ENCODE results near the gene CACNA2D4.

CACNA2D4 gene

DNA sequence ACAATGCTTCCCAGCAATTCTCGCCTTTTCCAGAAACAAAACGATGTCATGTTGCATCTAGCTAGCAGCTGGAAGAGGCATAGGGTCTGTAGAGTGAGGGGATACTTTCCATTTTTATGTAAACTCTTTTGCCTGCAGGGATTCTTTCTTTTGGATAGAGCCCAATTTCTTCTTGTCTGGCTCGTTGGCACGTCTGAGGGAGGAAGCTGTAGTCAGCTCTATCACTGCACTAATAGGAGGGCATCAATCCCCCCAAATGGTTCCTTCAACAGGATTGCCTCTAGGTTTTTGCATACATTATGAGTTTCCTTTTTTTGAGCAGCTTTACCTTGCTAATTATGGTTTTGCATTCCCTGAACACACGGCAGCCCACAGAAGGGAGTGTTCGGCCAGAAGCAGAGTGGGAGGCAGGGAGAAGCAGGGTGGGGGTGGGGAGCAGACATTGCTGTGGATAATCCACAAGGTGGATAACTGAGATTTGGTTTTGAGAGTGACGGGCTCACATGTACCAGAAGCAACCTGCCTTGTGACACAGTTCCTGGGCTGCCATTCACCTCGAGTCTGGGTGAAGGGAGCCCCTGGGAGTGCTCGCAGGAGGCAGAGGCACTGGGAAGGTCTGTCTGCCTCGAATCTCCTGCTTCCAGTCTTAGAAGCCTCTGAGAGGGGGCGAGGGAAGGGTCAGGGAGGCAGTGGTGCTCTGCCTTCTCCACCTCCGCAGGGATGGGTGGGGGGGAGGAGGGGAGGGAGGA lies 73.6 kb downstream of the CACNA2D4 start:
- DNase-seq (ENCODE audit: low read depth), result no peak

DNA sequence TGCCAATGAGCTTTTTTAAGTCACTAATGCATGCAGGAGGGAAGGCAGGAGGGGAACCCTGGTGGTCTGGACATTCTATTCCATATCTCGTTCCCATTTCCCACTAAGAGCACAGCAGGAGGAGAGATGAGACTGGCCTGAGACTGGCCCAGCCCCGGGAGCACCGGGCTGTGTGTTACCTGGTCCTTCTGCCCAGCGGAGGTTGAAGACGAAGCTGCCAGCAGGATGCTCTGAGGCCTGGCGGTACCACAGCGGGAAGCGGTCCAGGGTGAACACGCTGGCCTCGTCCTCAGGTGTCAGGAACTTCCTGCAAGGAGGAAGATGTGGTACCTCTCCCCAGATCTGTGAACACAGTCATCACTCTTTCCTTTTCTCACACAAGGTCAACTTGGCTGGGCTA lies 74.2 kb downstream of the CACNA2D4 start:
- no peak for DNase-seq (ENCODE audit: low read depth)

DNA sequence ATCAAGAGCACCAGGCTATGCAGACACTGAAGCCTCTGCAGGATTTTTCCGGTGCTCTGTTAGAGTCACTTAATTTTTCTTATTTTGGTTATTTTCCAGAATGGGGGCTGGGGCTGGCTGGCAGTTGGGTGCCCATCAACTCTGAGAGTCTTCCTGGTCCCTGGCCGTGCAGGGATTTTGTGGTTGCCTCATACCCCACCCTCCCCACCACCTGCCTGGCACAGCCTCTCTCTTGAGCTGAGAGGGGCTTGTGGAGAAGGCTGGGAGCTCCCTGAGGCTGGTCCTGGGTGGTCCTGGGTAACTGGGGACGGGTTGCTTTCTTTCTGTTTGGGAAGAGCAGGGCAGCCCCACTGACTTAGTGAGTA lies 74.8 kb downstream of the CACNA2D4 start:
- DNase-seq (ENCODE audit: low read depth), result no peak

DNA sequence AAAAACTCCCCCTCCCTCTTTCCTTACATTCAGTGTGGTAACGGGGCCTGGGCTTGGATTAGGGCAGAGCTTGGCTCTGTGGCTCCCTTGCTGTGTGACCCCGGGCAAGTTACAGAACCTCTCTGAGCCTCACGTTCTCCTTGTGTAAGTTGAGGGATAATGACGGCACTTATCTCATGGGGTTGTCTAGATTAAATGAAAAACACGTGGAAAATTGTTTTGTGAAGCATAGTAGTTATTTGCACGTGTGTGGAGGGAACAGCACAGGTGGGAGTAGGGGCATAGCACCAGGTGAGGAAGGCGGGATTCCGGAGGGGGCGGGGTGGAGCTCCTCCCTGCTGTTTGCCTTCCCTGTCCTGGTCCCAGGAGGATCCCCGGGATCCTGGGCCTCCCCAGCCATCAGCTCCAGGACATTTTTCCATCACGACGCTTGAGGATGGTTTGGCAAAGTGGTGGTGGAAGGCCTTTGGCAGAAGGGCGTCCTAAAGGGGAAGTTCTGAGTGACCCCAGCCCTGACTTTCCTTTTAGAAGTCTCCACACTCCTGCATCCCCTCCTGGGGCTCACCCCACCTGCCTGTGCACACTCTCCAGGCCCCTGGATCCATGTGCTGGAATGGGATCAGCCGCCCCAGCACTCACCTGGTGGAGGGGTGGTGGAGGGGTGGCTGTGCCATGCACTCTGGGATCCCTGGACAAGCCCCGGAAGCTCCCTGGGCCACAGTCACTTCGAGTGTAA lies 75.4 kb downstream of the CACNA2D4 start:
- no peak for DNase-seq (ENCODE audit: low read depth)

DNA sequence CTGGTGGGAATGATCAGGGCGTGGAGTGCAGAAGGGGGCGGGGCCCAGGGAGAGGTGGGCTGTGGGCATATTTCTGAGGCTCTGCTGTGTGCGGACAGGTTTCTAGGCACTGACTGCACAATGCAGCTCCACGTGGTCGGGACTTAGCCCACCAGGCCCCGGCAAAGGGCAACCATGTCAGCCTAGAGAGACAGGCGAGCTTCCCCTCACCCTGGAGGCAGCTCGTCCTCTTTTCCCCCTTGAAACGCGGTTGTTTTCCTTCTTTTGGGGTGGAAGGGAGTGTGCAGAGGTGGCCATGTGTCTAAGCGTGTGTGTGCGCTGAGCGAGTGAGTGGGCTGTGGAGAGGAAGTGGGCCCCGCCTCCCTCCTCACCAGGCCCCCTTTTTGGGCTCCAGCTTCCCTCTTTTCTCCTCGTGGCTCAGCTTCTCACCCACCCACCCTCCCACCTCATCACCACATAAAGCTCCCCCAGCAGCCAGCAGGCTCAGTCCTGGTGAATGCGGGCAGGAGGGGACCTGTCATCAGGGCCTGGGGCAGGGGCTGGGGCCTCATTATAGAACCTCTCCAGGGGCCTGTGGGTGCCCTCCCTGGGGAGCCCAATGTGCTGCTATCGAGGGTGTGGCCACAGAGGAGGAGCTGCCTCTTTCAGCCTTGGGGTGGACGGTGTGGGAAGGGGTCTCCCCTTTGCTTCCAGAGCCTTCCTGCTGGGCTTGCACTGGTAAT lies 76.1 kb downstream of the CACNA2D4 start:
- DNase-seq (ENCODE audit: low read depth), result no peak

DNA sequence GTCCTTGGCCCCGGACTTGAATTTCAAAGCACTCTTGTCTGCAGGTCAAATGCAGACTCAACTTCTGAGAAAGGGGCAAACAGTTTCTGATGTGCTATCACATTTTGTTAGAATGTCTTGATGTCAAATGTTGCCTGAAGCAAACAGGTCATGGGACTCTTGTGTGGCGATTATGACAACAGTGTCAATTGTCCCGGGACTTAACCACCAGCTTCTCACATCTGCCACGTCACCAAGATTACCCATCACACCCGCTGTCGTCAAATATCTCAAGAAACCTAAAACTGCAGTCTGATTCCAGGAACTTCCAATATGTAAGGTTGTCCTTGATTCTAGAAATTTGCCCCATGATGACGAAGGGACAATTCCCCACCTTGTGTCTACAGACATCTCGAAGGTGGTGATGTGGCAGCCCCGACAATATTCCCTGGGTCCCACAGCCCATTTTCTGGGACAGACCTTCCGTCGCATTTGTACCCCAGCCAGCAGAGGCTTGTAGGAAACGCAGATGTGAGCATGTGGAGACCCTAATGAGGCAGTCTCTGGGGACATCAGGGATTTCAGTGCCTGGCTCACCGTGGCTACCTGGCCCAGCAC lies 76.8 kb downstream of the CACNA2D4 start:
- DNase-seq (ENCODE audit: low read depth), result no peak

DNA sequence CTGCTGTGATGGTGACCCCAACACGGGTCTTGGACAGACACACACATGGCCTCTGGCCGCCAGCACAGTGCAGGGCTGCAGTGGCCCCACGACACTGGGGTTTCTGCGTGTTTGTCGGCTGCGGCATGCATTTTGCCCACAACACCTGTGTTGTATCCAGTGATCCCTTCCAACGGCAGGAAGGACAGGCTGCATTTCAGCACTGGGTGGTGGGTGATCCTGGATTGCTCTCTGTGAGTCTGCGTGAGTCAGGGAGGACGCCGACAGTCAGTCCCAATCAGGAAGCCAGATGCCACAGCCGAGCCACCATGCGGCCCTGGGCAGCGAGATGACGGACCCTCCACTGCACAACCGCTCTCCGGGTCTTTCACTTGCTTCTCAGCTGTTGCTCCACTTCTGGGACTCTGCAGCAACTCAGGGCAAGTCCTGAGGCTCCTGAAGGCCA lies 77.4 kb downstream of the CACNA2D4 start:
- DNase-seq (ENCODE audit: low read depth), result no peak

DNA sequence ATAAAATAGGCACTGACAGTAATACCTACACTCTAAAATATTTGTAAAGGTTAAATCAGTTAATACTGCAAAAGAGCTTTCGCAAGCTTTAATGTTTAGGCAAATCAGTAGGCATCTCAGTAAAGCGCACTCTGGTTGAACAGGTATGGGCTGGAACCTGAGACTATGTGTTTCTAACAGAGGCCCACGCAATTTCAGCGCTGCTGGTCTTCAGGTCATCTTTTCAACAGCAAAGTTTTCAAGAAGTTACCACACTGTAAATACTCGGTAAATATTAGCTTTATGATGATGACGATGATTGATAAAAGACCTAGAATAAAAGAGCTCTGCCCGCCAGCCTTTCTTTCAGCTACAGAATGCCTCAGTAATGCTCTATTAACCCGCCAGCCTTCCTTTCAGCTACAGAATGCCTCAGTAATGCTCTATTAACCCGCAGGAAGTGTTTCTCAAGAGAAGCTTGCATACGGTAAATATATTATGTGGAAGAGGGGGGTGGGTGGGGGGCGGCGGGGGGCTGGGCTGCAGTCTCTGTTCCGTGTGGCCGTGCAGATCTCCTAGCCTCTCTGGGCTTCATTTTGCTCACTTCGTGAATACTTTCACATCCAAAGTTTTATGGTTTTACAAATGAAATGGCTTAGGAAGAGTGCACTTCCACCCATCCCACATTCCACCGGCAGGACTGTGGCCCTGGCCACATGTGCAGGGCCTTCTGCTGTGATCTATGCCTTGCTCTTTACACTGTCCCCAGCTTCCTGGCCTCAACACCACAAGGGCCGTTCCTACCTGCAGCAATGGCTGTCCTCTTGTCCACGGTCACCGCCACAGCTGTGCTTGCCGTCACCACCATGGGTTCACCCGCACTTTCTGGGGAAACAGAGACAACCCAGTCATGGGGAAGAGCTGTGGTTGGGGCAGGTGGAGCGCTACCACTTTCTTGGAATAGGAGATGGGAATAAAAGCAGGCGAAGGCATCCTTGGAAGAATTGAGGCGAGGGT lies 78.2 kb downstream of the CACNA2D4 start:
- DNase-seq (ENCODE audit: low read depth), result no peak

DNA sequence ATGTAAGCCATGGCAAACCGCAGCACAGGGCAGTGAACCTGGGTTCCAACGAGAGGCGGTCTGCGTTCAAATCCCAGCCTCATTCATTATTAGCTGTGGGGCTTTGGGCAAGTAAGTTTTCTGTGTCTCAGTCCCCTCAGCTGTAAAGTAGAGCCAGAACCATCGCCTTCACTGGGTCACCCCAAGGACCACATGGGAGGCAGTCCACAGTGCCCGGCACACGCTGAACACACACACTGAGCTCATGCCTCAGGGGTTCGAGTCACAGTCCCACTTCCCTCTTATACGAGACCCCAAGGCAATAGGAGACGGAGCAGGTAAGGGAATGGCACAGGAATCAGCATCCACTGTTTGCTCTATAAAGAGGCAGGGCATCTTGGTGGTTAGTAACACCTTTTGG lies 79.0 kb downstream of the CACNA2D4 start:
- DNase-seq (ENCODE audit: low read depth), result no peak

DNA sequence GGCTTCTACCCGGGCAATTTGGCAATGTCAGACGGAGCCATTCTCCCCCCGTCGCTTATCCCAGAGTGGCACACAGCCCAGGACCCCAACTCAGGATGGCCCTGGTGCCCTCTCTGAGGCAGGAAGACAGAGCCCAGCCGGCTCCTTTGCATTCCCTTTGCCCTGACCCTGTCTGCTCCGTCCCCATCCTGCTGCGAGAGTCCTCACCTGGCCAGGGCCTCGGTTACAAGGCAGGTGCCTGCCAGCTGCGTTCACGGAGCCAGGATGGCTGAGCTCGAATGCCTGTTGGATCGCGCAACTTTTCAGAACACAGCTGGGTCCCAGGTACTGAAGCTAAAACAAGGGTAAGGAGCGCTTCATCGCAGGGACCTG lies 79.5 kb downstream of the CACNA2D4 start:
- DNase-seq (ENCODE audit: low read depth), result no peak

DNA sequence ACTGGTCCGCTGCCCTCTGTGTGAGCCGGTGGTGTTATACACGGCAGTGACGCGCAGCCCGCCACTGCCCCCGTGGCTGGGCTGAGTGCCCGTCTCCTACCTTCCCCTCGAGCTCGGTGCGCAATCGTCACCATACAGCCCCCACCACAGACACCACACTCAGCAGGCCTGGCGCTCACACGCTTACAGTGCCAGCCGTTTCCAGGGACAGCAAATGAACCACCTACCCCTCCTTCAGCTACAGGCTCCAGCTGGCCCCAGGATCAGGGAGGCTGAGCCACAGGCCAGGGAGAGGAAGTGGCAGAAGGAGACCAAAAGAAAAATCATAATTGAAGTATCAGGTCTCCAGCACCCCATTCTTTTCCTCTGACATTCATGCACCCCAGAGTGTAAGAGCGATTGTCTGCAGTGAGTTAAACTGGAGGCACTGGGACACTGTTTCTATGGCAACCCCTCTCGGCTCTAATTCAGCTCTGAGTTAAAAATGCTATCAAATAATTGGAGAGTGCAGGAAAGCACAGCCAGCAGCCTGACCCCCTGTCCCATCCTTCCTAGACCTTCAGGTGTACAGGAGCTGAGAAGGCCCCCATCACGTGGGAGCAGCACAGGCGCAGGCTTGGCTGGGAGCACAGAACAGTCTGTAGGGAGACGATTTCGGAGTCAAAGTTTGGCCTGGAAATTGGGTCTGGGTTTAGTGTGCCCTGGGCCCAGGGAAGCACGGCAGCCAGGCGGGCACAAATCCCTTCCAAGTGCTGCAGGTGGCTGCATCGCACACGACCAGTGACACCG lies 80.1 kb downstream of the CACNA2D4 start:
- DNase-seq (ENCODE audit: low read depth), result no peak

DNA sequence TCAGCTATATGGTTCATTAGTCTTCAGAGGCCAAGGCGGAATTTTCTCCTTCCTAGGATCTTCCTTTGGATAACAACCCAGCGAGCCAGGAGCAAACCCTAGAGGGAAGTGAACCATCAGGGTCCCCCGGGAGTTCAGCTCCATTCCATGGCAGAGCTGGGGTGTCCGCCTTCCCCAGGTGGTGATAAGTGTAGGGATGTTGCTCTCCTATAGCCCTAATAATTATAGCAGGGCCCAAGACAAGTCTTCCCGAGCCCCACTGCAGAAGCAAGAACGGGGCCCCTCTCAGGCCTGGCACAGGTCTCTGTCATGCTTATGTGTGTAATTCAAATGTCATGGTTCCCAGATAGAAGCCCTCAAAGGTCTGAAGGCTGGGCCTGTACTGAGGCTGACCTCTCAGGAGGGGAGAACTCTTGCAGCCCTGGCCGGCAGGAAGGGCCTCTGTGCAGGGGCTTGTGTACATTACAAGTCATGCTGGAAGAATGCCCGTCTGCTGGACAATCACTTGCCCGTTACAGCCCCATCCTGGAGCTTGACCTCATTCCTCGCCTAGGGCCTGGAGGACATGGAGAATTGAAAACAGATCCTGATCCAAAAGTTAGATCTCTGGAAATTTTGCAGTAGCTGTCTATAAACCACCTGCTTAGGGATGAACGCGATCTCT lies 80.8 kb downstream of the CACNA2D4 start:
- DNase-seq (ENCODE audit: low read depth), result no peak

DNA sequence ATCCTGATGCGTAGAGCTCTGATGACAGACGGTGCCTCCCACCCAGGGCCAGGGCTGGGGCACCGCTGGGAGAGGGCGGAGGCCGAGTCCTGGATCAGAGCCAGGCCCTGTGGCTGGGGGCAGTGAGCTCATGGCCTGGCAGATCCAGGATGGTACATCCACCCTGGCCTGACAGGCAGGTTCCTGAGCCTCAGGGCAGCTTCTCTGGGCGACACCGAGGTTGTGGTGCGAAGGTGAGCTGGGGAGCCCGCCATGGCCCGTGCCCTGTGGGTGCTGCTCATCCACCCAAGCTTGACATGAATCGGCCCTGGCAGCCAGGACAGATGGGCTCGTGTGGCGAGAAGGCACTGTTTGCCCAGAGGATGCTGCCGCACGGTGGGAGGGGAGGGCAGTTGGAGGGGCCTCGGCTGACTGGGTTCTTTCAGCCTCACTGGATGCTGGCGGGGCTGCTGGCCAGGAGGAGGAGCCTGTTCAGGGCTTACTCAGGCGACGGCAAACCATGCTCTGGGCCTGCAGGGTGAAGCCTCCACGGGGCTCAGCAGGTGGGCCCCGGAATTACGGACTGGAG lies 81.5 kb downstream of the CACNA2D4 start:
- DNase-seq (ENCODE audit: low read depth), result no peak

DNA sequence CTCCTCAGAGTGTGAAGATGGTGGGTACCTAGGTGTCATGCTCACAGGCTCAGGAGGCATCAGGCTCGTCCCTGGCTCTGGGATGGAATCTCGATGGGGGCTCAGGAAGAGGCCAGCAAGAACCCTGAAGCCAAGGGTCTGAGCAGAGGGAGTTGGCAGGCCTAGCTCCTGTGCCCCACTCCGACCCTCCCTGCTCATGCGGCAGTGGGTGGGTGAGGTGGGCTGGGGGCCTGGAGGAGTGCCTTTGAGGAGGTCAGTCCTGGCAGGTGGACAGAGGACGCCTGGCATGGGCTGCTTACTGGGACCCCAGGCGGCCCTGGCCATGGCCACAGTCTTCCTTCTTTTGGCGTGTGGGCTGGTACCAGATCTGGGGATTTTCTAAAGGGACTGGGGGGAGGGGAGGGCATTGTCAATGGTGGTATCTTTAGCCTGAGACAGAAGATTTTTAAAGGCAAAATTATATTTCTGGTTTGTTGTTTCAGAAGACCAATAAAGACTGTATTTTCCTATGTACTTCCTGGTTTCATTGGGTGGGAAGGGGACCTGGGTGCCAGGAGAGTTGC lies 82.1 kb downstream of the CACNA2D4 start:
- DNase-seq (ENCODE audit: low read depth), result no peak

DNA sequence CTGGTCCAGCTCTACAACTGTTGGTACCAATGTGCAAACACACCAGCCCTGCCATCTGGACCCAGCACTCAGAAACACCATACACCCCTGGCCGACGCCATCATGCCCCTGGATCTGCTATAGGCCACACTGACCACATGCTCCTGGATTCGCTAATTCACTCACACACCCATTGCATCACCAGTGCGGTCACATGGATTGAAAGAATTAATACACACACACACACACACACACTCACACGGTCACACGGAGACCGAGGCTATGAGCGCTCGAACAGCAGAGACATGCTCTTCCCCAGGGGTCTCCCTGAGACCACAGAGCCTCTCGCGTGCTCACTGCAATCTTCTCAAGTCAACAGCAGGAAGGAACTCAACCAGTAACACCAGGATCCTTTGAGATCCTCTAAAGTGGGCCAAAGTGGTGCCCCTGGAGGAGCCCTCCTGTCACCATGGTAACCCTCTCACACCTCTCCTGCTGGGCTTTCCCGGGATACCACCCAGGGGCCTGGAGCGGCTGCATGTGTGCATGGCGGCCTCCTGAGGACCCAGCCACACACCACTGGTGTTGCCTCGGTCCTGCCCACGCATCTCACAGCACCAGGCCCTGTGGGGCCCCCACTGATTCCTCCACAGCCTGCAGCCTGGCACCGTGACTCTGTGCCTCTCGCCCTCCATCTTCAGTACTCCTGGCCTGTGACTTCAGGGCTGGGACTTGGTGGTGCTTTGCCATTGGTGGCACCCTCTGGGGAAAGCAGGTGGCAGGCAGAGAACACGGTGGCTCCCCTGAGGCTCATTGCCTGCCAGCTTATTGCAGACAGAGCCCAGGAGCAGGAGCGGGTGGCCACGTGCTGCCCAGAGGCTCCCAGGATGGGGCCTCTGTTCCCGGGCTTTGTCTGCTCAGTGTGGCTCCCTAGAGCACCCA lies 83.0 kb downstream of the CACNA2D4 start:
- DNase-seq (ENCODE audit: low read depth), result no peak

DNA sequence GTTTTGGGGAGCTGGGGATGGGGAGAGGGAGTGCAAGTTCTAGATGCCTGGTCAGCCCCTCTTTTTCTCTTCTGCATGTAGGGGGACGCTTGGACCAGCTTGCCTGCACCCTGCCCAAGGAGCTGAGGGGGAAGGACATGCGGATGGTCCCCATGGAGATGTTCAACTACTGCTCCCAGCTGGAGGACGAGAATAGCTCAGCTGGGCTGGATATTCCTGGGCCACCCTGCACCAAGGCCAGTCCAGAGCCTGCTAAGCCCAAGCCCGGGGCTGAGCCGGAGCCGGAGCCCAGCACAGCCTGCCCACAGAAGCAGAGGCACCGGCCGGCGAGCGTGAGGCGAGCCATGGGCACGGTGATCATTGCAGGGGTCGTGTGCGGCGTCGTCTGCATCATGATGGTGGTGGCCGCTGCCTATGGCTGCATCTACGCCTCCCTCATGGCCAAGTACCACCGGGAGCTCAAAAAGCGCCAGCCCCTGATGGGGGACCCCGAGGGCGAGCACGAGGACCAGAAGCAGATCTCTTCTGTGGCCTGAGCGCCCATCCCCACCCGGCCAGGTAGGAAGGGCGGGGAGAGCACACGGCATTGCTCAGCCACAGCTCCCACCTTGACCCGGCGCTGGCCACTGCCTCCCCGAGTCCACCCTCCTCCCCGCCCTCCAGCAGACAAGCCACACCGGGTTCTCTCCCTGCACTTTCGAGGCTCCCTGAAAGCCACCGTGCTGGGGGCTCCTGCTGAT lies 84.1 kb downstream of the CACNA2D4 start:
- DNase-seq (ENCODE audit: low read depth), result no peak

DNA sequence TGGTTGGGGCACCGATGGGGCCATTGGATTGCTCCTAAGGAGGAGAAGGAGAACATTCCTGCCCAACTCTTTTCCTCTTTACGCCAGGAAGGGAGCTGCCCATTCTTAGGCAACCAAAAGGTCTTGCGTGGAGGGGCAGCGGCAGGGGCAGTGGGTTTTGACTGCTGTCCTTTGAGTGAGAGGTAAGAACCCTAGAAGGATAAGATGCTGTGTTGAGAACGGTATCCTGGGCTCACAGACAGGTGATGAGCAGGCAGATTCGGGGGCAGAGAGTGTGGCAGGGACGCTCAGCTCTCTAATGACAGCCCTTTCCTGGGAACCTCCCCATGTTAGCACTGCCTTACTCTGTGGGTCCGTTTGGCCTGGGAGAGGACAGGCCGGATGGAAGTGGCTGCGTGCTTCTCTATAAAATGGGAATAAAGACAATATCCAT lies 84.8 kb downstream of the CACNA2D4 start:
- DNase-seq (ENCODE audit: low read depth), result no peak

All from stimulated activated CD8-positive, alpha-beta memory T cell treated with anti-CD3 and anti-CD28 coated beads, Interleukin-15, amount 100 ng/mL, for 24 hours (primary cell).